Ecto neural progenitor cell (in vitro differentiated cells): ENCODE results near the gene OLFM4.
"Not testable (repeated sequence)": the region's sequence is repeated elsewhere in the genome, so short reads cannot be mapped to it uniquely, and the experiment has no call there.

Experiments
- DNase-seq: peaks from one replicate; pipeline ENCODE4 v3.0.0-alpha.2; 2018; ENCODE audit warnings: low spot score

The OLFM4 gene

GRCh38 chr13:53028637-53029203, at the start of gene OLFM4:
Gene OLFM4, plus strand, starts transcription at chr13:53028813. Its CDS starts 24 bp downstream, at chr13:53028837.
- DNase-seq = no peak

DNA sequence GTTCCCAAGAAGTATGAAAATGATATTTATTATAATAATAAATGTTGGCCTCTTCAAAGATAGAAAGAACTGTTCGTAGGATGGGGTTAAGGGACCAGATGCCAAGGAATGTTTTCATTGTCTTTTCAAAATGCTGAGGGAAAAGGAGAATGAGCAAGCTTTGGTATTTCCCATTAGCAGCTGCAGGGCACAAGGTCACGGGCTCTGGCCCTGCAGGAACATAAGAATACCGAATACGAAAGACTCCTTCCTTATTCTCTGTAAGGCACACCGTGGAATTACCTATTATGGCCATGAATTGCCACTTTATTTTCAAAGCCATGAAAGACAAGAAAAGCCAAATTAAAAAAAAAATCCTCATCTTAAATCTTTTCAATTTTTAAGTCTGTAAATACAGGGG, 49.6 kb upstream of the OLFM4 start:
- no peak for DNase-seq

DNA sequence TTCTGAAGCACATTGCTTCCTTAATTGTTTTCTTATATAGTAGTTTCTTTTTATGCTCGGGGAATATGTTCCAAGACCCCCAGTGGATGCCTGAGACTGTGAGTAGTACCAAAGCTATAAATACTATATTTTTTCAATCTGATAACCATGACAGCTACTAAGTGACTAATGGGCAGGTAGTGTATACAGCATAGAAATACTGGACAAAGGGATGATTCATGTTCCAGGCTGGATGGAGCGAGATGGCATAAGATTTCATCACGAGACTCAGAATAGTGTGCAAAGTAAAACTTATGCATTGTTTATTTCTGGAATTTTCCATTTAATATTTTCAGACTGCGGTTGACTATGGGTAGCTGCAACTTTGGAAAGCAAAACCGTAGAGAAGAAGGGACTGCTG, 47.9 kb upstream of the OLFM4 start:
- DNase-seq = no peak

DNA sequence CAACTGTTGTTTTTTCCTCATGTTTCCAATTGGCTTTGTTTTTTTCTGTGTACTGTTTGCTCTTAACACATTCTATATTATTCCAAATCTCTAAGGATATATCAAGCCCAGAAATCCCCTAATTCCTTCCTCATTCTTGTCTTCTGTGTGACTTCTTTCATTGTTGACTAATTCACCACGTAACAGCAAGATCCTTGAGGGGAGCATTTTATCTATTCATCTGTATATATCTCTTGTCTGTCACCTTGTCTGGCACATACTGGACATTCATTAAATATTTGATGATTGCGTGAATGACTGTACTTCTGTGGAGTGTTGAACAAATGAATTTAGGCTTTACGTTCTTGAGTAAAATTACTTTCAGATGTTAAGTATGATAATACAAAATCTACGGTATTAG, 44.8 kb upstream of the OLFM4 start:
- no peak for DNase-seq

DNA sequence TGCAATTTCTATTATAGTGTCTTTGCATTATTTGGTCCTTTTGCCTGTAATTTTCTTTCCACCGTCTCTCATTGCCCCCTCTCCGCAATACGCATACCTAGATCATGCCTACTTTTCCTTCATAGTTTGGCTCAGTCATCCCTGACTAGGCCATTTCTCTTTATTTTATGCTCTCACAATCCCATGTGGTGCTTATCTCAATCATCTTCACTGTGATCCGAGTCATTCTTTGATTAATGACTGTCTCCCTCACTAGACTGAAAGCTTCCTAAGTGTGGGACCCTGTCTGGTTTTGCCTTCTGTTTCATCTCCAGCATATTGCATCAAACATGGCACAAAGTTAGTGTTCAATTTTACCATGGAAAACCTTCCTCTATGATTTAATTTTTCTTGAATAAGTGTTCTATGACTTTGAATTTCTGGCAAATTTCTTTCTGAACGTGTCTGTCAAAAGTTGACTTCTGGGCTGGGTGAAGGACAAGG, 43.7 kb upstream of the OLFM4 start:
- DNase-seq = no peak

DNA sequence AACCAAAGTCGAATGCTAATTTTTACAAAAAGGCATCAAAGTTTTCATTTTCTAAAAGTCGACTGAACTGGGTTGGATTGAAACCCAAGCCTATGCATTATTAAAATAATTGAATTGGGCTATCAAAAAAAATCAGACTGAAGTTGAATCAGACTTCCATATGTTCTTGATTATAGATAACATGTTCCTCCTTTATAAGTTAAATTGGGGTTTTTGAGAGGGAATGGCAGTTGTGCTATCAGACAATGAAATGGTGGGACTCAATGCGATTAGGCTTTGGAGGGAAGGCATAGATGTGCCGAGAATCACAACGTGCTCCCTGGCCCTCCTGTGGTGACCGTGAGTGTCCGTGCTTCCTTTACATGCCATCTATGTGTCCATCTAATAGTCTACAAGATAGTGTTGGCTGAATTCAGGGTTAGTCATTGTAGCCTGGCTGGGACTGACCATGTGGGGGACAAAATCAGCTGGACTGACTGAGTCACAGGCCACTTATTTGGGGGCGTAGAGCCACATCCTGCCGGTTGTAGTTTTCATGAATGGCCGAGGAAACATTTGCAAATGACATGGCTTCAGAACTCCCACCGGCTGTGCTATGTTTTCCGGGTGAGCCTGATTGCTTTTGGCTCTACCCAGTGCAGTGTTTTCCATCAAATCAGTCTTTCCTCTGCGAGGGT, 37.1 kb upstream of the OLFM4 start:
- no peak for DNase-seq

- no peak for DNase-seq
Observed at GRCh38 chr13:52992110-52992509, 36.5 kb upstream of the OLFM4 start.

- DNase-seq = no peak
Observed at GRCh38 chr13:52994051-52994450, 34.6 kb upstream of the OLFM4 start.

GRCh38 chr13:52994865-52995264, 33.7 kb upstream of the OLFM4 start:
- peak; percentile 12 for DNase-seq

DNA sequence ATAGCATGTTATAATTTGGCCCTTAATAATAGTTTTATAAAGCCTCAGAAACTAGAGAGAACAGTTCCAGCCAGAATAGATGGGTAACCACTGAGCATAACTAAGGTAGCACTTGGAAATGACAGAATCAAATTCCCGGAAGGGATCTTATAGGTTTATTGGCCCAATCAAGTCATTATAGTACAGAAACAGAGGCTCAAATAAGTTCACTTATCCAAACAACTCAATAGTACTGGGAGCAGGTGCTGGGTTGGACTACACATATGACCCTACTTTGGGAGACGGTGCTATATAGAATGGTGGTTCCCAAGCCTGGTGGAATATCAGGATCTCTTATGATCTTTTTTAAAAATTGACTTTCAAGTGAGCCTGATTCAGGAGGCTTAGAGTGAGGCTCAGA, 32.7 kb upstream of the OLFM4 start:
- no peak for DNase-seq

- no peak for DNase-seq
Observed at GRCh38 chr13:52997951-52998876, 30.4 kb upstream of the OLFM4 start.

DNA sequence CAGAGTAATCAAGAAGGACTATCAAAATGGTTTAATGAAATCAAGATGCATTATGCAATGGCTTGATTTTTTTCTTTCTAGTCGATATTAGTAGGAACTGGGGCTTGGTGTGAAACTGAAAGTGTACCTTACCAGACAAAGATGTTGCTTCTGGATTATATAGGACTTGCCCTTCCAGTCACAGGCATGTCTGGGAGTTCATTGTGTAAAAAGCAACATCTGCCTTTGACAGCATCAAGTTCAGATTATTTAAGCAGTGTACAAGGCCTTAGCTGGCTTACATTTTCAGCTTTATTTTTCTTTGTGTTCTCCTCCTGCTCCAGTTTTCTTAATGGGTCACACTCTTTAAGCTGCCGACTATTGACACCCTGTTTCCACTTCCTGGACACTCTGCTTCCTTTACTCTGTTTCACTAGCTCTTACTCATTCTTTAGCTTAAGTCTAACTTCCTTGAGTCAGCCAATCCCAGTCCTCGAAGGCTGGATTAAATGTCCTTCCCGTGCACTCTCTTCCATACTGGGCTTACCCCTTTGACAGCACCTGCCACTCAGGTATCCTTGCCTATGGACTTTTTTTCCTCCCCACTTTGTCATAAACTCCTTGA, 29.4 kb upstream of the OLFM4 start:
- DNase-seq = no peak

DNA sequence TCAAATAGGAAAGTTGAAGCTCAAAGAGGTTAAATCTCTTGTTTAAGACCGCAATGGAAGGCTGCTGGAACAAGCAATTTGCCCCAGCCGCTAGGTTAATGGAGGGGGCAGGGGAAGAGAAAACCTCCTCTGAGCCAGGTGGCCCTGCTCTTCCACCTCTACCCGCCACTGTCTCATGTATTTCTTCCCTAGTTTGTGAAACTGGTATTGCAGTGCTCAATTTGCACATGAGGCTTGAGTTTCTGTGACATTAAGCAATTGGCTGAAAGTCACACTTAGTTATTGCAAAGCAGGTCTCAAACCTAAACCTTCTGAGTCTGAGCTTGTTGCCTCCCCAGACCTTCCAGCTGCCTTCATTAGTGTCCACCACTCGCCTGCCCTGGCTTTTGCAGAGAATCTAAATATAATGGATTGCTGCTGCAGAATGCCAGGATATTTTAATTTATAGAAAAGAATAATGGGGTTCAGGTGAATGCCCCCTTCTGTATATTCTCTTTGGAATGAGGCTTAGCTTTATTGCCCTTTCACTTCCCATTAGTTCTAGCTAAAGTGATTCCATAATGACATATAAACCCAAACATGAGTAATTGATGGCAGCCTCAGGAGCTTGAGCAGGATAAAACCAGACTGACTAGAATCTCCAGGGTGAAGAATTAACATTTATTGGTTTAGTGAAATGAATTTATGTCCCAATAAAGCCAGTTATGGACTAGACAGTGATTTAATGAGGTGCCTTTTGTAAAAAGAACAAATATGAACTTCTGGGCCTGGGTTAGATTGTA, 27.0 kb upstream of the OLFM4 start:
- no peak for DNase-seq

- no peak for DNase-seq
Observed at GRCh38 chr13:53004573-53004972, 24.0 kb upstream of the OLFM4 start.

DNA sequence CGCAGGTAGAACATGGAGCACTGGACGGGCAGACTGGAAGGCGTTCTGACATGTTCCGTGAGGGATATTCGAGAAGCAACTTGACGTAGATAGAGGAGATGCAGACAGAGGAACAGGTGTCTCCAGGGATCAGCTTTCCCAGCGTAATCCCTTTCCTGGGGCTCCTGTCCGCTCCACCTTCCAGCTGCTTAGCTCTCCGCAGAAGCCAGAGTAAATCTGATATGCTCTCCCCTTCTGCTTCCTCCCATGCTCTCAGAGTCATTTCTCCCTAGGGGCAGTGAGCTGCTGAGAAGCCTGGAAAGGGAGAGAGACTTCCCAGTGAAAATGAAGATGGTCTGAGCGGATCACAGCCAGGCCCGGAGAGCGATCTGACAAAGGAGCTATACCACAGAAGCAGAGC, 23.0 kb upstream of the OLFM4 start:
- no peak for DNase-seq

DNA sequence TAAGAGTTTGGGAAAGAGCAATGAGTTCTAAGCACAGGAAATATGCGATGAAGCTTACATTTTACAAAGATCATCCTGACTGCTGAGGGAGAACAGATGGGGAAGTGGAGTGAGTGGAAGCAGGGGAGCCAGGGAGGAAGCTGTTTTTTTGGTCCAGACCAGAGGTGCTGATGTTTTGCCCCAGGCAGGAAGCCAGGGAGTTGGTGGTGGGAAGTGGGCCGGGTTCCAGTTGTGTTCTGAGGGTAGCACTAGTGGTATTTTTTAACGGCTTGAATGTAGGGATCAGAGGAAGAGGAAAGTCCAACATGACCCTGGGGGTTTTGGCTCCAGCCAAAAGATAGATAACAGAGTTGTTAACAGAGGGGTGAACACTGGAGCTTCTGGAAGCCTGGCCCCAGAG, 20.7 kb upstream of the OLFM4 start:
- DNase-seq = no peak

DNA sequence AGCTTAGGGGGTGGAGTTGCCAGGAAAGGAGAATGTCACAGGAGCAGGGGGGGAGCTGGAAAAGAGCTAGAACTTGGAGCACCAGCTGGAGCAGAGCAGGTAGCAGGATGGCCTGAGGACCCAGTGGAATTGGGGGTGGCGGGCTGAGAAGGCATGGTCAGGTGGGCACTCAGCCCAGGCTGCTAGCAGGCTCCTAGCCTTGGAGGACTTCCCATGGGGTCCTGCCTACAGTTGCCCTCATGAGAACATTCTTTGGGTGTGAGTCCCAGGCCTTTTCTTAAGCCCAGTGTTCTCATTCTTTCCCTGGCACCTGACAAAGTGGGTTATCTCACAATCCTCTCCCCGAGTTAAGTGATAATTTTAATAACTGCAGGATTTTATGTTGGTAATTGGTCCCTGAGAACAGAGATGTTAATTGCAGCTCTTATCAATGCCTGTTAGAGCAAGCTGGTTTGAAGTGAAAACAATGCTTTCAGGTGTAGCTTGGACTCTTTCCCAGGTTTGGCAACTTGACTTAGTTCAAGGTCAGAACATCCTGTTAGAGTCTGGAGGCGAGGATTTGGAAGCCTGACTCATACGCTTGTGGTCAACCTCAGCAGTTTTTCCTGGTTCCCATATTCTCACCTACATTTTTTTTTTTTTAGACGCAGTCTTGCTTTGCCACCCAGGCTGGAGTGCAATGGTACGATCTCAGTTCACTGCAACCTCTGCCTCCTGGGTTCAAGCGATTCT, 18.1 kb upstream of the OLFM4 start:
- no peak for DNase-seq

- DNase-seq = no peak
Observed at GRCh38 chr13:53012707-53013106, 15.9 kb upstream of the OLFM4 start.

- DNase-seq = no peak
Observed at GRCh38 chr13:53013113-53013512, 15.5 kb upstream of the OLFM4 start.

GRCh38 chr13:53014018-53014417, 14.6 kb upstream of the OLFM4 start:
- not testable (repeated sequence) for DNase-seq
